GM21423 (cell line): Measurements from ENCODE around the gene BCR.

Source experiments
- ATAC-seq: cut with Tn5 transposase; IDR thresholded peaks from one replicate; pipeline ENCODE4 v1.9.1; 2021; ENCODE audit warnings: mild to moderate bottlenecking, moderate library complexity; ENCODE audit not compliant: unreplicated experiment

The BCR gene

GRCh38 chr22:23258826-23259170, 78.5 kb downstream of the BCR start:
- ATAC-seq, result no peak

- no peak for ATAC-seq
These were observed 79.8 kb downstream of the BCR start for GRCh38 chr22:23259916-23260644.

DNA sequence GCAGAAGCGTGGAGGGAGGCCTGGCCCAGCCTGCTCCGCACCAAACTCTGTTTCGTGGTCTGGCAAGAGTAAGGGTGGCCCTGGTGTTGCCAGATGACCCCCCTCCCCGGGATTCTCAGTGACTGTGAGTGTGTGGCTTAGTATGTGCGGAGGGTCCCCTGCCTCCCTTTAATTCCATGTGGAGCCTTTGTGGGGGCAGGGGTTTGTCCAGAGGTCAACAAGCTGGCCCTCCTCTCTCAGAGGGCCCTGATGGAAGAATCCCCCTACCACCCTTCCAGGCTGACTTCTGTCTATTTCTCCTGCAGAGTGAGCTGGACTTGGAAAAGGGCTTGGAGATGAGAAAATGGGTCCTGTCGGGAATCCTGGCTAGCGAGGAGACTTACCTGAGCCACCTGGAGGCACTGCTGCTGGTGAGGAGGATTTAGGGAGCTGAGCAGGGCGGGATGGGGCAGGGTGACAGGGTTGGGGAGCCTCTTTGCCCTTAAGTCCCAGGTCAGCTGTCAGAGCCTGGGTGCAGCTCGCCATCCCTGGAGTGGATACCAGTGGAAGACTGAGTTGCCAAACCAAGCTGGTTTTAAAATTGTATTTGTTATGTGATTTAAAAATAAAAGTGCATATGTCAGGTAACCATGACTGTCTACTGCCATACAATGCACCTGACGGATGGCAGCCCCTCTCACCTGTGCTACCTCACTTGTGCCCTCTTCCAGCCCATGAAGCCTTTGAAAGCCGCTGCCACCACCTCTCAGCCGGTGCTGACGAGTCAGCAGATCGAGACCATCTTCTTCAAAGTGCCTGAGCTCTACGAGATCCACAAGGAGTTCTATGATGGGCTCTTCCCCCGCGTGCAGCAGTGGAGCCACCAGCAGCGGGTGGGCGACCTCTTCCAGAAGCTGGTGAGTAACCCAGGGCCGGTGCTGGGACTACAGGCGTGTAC, 80.6 kb downstream of the BCR start:
- no peak for ATAC-seq

GRCh38 chr22:23261900-23262450, 81.7 kb downstream of the BCR start:
- no peak for ATAC-seq

DNA sequence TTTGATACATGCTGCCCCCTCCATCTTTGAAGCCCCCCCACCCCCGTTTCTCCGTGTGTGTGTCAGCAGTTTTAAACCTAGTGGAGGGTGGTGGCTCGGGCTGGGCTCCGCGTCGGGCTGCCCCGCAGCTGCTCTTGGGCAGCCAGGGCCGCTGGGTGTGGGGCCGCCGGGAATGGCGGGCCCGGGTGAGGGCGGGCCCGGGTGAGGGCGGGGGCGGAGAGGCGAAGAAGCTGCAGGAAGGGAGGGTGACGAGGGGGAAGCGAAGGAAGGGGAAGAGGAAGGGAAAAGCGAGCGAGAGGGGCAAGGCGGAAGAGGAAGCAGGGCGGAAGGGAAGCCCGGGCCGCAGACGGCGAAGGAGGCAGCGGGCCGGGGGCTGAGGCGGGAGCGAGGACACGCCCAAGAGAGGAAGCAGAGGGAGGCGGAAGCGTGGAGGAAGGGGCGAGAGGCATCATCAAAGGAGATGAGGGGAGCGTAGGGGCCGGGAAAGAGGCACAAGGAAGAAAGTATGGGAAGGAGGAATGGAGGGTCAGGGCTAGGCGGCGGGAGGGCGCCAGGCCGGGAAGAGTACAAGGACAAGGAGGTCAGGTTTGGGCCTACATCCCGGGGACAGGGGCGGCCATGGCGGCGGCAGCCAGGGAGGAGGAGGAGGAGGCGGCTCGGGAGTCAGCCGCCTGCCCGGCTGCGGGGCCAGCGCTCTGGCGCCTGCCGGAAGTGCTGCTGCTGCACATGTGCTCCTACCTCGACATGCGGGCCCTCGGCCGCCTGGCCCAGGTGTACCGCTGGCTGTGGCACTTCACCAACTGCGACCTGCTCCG, 82.4 kb downstream of the BCR start:
- no peak for ATAC-seq

DNA sequence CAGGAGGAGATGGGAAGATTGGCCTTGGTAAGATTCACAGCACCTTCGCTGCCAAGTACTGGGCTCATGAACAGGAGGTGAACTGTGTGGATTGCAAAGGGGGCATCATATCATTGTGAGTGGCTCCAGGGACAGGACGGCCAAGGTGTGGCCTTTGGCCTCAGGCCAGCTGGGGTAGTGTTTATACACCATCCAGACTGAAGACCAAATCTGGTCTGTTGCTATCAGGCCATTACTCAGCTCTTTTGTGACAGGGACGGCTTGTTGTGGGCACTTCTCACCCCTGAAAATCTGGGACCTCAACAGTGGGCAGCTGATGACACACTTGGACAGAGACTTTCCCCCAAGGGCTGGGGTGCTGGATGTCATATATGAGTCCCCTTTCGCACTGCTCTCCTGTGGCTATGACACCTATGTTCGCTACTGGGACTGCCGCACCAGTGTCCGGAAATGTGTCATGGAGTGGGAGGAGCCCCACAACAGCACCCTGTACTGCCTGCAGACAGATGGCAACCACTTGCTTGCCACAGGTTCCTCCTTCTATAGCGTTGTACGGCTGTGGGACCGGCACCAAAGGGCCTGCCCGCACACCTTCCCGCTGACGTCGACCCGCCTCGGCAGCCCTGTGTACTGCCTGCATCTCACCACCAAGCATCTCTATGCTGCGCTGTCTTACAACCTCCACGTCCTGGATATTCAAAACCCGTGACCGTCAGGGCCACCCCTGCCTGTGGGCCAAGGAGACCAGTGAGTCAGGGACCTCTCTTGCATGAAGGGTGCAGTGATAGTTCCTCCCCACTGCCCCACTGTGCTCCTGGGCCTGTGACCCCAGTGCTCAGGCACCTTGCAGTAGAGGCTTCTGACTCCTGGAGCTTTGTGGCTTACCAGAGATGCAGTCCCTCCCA, 83.6 kb downstream of the BCR start:
- no peak for ATAC-seq

- no peak for ATAC-seq
These were observed 84.5 kb downstream of the BCR start for GRCh38 chr22:23264610-23265367.

DNA sequence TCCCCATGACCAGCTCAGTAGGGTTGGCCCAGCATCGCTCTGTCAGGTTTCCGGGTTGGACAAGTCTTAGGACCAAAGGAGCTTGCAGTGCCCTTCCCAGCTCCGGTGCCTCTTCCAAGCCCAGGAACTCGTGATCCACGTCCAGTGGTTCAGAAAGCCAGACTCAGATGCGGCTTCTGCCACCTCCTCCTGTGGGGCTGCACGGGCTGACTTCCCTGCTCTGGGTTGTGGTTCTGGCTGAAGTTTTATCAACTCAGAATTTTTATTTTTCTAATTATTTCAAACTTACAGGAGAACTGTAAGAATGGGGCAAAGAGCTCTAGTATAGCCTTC, 85.0 kb downstream of the BCR start:
- no peak for ATAC-seq

DNA sequence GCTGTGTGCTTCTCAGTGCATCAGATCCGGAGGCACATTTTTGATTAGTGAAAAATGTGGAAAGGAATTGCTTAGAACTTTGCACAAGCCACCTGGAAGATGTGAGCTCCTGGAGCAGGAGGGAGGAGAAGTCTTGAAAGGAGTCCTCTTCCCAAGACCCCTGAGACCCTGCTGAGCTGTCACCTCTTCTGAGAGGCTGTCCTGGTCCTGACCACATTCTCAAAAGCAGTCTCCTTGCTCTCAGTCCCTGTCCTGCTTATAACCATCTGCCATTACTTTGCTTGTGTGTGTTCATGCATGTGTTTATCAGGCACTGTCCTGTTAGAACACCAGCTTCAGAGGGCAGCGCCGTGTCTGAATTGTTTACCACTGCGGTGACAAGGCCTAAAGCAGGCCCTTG, 86.5 kb downstream of the BCR start:
- ATAC-seq, result no peak

GRCh38 chr22:23267226-23268043, 87.1 kb downstream of the BCR start:
- no peak for ATAC-seq

DNA sequence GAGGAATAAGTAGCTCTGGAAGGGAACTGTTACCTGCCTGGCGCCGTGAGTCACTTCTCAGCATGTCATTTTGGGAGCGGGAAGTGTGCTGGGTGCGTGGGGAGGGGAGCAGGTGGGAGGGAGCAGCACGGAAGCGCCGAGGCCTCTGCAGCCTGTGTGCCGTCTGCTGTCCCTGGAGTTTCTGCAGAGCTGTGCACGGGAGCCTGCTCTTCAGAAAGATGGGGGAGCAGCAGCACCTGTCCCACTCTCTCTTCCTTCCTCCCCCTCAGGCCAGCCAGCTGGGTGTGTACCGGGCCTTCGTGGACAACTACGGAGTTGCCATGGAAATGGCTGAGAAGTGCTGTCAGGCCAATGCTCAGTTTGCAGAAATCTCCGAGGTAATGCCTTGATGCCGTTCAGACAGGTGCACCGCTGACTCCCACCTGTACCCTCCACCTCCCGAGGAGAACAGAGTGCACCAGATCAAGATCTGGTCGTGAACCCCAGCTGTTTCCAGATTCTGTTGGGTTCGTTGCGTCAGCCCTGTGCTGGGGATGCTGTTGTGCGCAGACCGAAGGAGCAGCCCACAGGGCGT, 87.9 kb downstream of the BCR start:
- no peak for ATAC-seq

- no peak for ATAC-seq
These were observed 88.6 kb downstream of the BCR start for GRCh38 chr22:23268877-23269276.

- no peak for ATAC-seq
These were observed 89.3 kb downstream of the BCR start for GRCh38 chr22:23269441-23270211.

GRCh38 chr22:23270212-23270733, 90.0 kb downstream of the BCR start:
- ATAC-seq, result no peak

- ATAC-seq, result no peak
These were observed 90.7 kb downstream of the BCR start for GRCh38 chr22:23270798-23271596.

GRCh38 chr22:23271597-23271908, 91.2 kb downstream of the BCR start:
- no peak for ATAC-seq

- ATAC-seq, result no peak
These were observed 92.1 kb downstream of the BCR start for GRCh38 chr22:23272371-23272770.
